Forelimb muscle (tissue), 1 donor: ENCODE data around the gene GNB2. TPM values are rescaled to one million over a fixed set of nuclear protein-coding genes. Genes with fewer than 3 reads are reported as not detected.

Experiments used
- DNase-seq: peaks from one replicate; pipeline ENCODE4 v3.0.0-alpha.2; 2013; ENCODE audit warnings: low read depth
- polyA plus RNA-seq: library from polyadenylated mRNA; unstranded; fragments of 120-200 nt; gene quantifications from one replicate; pipeline ENCODE4 v1.2.1, GENCODE V29; 2013; ENCODE audit not compliant: insufficient read length

Gene GNB2
- polyA plus RNA-seq: 139 TPM

DNA sequence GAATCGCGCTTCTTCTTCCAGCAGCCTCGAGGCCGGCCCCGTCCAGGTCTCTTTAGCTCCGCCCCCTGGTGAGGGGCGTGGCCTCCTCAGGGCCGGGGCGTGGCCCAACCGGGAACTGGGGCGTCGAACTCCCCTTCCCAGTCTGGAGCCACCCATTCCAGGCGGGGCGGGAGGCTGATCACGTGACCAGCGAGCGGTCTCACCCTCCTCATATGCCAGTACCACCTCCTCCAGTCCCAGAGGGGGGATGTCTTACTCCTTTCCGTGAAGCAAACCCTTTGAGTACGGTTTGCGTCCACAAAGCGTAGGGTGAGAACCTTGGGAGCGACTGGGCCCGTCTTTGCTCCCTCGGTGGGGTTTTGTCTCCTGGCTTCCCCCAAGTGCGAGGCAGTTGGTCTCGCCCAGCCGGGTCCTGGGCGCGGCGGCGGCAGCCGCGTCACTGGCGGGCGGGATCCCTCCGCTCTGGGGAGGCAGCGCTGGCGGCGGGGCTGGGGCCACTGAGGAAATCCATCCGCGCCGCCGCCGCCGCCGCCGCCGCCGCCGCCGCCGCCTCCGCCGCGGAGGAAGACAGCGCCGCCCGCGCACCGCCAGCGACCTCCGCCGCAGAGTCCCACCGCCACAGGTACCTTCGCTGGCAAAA is at the start of gene GNB2:
TSS of gene GNB2 (plus strand) at position 439 of the 640 bp plus-strand sequence. CDS start 2,526 bp downstream, outside the sequence.
- peak; percentile 90 for DNase-seq

DNA sequence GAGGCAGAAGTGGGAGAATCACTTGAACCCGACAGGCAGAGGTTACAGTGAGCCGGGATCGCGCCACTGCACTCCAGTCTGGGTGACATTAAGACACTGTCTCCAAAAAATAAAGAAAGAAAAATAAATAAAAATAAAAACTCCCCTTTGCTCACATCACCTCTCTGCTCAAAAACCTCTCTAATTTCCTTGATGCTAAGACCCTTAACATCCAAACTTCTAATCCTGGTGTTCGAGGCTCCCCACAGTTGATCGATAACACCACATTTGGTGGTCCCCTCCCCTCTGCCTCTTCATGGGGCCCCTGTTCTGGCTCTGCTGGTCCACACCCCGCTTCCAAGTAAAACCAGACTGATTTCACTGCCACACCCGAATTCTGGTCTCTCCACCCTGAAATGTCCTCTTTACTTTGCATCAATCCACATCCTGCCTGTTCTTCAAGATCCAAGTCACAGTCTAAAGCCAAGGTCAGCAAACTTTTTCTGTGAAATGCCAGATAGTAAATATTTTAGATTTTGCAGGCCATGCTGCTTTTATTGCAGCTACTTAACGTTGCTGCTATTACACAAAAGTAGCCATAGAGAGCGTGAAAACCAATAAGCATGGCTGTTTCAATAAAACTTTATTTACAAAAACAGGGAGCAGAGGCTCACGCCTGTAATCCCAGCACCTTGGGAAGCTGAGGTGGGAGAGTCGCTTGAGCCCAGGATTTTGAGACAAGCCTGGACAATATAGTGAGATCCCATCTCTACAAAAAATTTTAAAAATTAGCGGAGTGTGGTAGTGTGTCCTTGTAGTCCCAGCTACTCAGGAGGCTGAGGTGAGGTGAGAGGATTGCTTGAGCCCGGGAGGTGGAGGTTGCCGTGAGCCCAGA is 49.4 kb upstream of the GNB2 start:
- DNase-seq: no peak

DNA sequence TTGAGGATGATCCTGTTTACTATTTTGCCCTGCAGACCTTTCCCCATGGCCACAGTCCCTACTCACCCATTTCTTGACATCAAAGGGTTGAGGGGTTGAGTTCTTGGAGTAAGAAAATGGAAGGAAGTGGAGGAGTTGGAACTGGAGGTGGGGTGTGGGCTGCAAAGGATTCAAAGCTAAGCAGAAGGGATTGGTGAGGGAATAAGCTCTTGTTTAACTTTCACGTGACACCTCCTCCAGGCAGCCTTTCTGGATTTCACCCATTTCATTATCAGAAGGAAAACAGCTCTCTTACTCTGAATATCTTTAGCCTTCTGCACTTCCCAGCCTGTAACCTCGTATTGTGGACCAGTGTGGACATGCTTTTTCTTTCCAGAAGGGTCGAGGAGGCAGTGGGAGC is 47.5 kb upstream of the GNB2 start:
- DNase-seq: no peak

DNA sequence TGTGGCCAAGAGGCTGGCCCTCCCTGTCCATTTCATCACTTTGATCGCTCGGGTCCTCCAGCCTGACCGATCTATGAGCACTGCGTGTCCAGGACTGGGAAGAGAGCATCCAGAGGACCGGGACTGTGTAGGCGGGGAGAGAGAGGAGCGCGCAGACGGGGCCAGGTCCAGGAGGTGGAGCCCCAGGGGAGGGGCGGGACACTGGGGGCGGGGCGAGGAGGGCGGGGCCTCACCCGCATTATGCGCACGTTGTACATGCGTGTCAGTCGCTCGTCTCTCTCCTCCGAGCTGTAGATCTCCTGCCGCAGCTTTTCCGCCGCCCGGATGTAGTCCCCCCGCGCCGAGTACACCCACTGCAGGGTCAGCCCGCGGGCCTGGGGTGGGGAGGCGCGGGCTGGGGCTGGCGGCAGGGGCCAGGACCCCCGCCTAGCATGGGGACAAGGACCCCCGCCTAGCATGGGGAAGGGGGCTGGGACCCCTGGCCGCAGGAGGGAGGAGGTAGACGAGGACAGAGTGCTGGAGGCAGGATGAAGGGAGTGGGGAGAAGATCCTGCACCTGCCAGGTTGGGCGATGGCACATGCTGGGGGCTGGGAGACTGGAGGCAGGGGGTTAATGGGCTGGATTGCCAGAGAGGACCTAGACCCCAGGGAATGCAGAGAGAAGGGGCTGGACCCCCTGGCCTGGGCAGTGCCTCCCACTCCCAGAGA is 46.9 kb upstream of the GNB2 start:
- DNase-seq: no peak

DNA sequence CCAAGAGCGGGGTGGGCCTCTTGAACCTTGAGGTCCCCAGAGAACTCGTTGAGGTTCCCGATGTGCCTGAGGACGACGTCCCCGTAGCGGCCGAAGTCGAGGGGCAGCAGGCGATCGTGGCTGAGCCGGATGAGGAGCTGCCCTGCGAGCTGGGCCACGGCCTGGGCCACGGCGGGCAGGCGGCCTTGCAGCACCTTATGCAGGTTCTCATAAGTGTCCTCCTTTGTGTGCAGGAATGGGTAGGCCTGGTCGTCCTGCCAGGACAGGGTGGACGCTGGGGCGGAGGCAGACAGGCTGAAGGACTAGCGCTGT is 46.3 kb upstream of the GNB2 start:
- DNase-seq: no peak

DNA sequence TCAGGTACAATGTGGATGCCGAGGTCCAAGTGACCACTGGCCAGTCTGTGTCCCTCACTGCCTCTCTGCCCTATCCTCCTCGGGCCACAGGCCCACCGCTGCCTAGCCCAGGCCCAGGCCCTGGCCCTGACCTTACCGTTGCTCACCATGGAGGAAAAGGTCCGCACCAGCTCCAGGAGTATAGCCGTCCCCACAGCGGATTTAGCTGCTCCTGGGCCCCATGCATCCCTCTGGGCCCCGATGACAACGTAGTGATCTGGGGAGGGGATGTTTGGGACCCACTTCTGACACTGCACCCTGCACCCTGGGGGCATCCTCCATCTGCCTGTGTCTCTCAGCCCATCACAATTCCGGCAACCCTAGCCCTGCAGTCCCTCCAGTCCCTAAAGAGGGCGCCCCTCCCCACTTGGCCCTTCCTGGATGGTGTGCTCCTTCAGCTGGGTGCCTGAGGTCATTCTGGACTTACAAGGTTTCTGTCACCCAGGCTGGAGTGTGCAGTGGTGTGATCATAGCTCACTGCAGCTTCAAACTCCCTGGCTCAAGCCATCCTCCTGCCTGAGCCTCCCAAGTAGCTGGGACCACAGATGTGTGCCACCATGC is 44.3 kb upstream of the GNB2 start:
- no peak for DNase-seq

DNA sequence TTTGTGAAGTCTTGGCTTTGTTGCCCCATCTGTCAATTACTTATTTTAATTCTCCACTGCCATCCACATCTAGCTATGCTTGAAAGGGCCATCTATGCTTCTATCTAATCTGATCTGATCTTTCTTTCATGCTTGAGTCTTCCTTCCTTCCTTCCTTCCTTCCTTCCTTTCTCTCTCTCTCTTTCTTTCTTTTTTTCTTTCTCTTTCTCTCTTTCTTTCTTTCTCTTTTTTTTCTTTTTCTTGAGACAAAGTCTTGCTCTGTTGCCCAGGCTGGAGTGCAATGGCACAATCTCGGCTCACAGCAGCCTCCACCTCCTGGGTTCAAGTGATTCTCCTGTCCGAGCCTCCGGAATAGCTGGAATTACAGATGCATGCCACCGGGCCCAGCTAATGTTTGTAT is 43.5 kb upstream of the GNB2 start:
- no peak for DNase-seq

DNA sequence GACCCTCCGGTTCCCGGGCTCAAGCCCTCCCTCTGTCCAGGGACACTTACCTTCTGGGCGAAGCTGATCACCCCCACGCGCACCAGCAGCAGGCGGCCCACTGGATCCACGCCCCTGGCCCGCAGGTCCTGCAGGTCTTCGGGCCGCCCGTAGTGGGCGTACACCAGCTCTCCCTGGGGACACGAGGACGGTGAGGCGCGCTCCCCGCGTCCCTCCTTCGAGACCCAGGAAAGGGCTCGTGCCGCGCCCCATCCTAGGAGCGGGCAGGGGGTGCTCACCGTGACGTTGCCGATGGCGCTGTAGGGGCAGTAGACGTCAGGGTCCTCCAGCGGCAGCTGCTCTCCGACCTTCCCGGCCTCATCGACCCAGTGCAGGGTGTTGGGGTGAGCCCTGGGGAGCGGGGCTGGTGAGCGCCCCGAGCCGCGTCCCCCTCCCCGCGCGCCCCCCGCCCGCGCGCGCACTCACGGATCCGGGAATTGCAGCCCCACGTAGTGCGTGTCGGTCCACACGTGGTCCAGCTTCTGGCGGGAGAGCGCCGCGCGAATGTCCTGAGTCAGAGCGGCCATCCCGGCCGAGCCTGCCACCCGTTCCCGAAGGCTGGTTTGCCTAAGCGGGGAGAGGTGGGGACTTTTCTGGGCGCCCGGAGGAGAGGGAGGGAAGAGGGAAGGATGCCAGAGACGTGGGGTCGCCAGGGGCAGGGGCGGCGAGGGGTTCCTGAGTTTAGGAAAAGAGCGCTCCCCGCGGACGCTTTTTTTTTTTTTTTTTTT is 40.4 kb upstream of the GNB2 start:
- DNase-seq: no peak

DNA sequence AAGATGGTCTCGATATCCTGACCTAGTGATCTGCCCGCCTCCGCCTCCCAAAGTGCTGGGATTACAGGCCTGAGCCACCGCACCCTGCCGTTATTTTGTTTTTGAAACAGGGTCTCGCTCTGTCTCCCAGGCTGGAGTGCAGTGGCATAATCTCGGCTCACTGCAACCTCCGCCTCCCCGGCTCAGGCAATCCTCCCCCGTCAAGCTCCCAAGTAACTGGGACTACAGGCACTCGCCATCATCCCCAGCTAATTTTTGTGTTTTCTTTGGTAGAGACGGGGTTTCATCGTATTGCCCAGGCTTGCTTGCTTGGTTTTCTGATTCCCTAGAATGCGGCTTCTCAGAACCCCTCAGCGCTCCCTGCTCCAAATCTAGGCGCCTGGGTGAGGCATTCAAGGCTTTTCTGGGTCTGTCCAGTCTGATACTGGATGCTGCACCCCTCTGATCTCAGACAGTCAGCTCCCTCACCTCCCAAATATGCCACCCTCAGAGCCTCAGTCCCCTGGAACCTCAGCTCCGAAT is 33.5 kb upstream of the GNB2 start:
- DNase-seq: no peak

DNA sequence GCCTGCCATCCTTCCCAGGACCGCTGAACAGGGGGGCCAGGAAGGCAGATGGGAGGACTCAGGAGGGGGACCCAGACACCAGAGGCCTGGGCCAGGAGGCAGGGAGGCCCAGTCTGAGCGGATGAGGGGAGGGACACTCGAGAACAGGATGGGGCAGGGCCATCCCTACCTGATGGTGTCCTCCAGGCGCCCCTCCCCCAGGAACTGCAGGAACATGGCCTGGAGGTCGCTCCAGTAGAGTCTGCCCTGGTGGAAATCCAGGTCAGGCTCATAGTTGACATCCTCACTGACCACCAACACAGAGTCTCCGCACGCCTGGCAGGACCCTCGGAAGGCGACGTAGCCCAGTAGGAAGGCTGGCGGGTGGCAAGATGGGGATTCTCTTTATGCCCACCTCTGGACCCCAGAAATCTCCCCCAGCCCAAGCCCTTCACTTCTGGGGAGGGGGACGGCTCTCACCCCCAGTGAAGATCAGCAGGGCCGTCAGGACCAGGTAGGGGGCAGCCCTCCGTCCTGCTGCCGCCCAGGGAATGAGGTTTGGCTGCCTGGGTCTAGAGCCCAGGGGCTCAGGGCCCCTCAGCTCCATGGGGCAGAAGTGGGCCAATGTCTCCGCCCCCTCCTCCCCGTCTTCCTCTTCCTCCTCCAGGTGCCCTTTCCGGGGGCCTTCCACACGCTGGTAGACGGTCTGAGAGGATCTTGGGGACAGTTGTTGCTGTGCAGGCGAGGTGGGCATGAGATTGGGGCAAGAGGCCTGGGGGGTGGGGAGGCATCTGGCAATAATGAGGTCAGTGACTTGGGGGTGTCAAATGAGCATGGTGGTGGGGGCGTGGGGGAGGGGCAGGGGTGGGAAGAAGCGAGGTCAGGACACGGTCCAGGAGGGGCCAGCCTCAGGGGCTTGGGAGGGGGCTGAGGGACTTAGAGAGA is 32.8 kb upstream of the GNB2 start:
- no peak for DNase-seq

DNA sequence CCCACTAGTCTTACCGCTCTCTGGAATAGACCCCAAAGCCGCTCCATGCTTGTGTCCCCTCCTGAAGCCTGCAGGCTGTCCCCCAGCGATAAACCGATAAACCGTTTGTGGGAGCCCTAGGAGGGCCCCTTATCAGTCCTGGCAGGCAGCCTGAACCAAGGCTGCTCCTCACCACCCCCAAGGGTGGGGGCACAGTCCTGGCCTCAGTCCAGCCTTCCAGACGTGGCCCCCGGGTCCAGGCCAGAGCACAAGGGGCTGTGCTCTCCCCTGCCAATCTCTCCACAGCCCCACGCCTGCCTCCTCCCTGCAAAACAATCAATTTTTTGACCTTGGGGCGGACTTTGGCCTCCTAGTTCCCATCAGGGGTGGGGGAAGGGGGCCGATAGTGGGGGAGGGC is 32.1 kb upstream of the GNB2 start, which contains the start of gene TFR2:
TSS of gene TFR2 (minus strand) at position 90 of the 397 bp plus-strand sequence. CDS start at position 47, 43 bp downstream.
- DNase-seq: no peak

DNA sequence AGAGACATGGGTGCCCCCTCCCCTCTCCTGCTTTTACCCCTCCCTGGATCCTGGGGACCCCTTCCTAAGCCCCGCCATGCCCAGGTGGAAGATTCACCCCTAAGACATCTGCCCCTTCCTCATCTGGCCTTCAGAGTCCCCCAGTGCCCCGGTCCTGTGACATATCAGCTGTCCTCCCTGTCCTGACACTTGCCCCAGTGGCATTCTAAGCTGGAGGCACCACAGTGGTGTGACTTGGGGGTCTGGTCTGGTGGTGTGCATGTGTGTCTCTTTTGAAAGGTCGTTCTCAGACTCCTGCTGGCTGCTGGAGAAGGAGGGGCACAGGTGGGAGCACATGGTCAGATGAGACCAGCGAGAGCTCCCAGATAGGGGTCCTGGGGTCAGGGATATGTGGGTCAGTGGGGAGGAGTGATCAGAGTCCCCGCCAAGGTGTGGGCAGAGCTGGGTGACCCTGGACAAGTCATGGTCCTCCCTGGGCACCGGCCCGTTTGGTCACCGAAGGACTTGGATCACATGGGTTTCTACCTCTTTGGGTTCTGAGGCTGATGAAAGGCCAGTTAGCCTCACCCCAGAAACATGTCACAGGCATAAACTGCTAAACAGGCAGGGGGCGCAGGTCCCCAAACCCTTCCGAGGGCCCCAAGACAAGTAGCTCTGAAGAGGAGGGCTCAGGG is 31.5 kb upstream of the GNB2 start:
- no peak for DNase-seq

DNA sequence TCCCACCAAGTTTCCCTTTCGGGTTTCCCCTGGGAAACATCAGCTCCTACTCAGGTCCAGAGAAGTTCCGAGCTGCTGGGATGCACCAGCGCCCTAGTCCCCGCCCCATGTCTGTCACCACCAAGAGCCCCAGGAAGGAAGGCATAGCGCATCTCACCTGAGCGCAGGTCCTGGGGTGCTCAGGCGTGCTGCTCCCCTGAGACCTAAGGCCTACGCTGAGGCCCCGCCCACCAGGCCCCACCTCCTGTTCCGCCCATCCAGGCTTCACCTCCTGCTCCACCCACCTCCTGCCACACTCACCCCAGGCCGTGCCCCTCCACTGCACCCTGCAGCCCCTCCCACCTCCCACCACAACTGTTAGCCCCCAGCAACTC is 31.0 kb upstream of the GNB2 start:
- no peak for DNase-seq

DNA sequence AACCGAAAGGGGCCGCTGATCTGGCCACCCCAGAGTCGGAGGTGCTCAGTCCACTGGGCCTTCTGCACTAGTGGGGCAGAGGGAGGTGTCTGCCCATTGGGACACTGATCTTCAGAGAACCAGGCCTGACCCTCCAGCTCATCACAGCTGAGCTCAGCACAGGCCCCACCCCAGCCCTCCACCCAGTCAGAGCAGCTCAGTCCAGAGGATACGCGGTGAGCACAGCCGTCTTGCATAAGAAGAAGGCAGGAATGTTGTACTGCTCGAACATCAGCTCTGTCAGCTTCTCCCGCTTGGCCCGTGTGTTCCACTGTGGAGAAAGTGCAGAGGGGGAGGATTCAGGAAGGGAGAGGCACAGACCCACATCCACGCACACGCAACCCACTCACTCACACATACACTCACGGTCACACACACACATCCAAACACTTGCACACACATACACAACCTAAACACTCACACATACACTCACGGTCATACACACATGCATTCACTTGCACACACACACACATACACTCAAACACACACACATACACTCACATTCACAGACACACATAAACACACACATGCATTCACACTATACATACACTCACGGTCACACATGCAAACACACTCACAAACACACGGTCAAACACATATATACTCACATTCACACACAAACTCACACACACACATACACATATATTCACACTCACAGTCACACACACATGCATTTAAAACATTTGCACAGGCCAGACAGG is 23.5 kb upstream of the GNB2 start:
- DNase-seq: no peak

DNA sequence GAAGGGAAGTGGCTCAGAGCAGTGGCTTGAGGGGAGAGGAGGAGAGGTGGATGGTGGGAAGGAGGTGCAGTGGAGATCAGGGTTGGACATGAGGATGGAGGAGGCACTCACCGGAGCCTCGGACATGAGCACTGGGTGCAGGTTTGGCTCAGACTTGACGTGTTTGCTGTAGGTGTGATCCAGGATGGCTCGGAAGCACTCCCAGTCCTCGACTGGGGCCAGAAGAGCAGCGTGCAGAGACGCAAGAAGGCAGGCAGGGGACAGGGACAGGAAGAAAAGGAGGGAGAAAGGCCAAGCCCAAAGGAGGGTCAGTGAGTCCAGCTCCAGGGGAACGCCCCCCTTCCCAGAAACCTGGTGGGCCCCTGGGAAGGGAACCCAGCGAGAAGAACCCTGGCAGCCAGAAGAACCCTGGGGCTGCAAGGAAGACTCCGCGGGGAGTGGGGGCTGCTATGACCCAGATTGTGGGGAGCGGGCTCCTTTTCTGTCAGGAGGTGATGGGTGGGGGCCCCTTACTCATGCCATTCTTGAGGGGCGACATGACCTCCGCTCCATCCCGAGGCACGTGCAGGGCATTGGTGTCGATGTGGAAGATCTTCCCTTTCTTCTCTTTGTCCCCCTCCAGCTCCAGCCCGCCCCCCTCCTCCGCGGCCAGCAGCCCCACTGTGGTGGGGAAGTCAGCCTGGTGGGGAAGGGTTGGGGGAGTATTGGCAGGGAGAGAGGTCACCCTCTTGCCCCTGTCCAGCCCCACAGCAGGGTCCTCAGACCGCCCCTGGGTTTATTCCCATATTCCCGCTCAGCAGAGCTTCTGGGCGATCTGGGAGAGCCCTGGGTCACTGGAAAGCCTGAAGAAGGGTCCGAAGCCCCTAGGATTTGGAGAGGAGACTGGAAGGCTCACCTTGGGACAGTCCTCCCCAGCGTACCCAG is 18.4 kb upstream of the GNB2 start:
- DNase-seq: no peak

DNA sequence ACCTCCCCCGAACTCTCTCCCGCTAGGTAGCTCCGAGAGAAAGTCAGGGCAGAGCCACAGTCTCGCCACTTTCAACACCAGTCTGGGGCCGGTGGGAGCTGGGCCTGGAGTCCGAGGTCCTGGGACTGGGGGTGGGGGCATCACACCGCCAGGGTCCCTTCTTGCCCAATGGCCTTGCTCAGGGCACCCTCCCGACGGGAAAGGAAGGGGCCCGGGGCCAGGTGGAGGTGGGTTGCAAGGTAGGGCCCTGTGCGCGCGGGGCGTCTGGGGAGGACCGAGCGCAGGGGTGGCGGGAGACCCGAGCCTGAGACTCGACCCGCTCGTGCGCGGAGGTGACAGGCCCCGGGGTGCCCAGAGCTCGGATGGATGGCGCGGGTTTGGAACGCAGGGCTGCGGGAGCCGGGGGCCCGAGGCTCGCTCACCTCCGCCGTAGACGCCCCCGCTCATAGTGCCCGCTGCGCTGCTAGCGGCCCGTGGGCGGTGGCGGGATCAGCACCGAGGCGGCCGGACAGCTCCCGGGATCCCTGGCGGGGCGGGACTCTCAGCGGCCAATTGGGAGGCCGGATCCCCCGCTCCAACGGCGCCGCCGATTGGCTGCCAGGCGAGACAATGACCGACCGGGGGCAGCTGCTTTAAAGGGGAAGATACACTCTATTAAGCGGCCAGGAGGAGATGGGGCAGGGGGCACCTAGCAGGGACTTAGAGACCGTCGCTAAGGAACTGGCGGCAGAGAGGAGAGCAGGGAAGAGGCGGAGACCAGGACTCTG is 17.4 kb upstream of the GNB2 start, which contains the start of gene ACTL6B:
TSS of gene ACTL6B (minus strand) at position 541 of the 767 bp plus-strand sequence. CDS start at position 447, 94 bp downstream.
- no peak for DNase-seq
